Loucy (cell line): ENCODE results near the gene SLC22A31.

Source experiments
- CTCF ChIP-seq: fragments of 200-600 bp; sonication (generic); conservative IDR thresholded peaks from 2 replicates; pipeline ENCODE4 v1.5.1; 2014; ENCODE audit warnings: mild to moderate bottlenecking, antibody characterized with exemption, low read length
- EZH2phosphoT487 ChIP-seq: fragments of 200-600 bp; IDR thresholded peaks from 2 replicates; pipeline ENCODE4 v1.6.1; 2018; ENCODE audit warnings: antibody characterized with exemption, mild to moderate bottlenecking, moderate library complexity, borderline replicate concordance

- TF ChIP-seq CTCF (no peak), EZH2phosphoT487 (no peak)
Measured at GRCh38 chr16:89183975-89184676, 16.2 kb downstream of the SLC22A31 start.
